Measurements from ENCODE around the gene IFFO2.

DNA sequence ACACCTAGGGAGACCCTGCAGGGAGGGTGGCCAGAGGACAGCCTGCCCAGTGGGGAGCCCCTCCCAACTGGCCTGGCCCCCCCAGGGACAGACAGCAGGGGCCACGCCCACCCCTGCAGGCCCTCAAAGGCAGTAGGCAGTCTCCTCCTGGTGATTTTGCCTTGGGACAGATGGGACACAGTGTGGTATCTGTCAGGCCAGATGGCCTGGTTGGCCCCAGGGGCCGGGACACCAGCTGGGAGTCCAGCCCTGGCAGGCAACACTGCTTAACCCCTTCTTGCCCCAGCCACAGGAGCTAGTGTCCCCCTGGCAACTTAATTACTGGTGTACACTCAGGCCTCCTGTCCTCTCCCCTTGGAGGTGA lies 17.8 kb downstream of the IFFO2 start:
- TF ChIP-seq, protein P1, sequence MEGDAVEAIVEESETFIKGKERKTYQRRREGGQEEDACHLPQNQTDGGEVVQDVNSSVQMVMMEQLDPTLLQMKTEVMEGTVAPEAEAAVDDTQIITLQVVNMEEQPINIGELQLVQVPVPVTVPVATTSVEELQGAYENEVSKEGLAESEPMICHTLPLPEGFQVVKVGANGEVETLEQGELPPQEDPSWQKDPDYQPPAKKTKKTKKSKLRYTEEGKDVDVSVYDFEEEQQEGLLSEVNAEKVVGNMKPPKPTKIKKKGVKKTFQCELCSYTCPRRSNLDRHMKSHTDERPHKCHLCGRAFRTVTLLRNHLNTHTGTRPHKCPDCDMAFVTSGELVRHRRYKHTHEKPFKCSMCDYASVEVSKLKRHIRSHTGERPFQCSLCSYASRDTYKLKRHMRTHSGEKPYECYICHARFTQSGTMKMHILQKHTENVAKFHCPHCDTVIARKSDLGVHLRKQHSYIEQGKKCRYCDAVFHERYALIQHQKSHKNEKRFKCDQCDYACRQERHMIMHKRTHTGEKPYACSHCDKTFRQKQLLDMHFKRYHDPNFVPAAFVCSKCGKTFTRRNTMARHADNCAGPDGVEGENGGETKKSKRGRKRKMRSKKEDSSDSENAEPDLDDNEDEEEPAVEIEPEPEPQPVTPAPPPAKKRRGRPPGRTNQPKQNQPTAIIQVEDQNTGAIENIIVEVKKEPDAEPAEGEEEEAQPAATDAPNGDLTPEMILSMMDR (IDR thresholded peaks at IDR 0.05; ENCODE audit: low read length) = no peak
- no peak for TF ChIP-seq EZH2 (IDR thresholded peaks at IDR 0.05; ENCODE audit: borderline replicate concordance, low read length)

Measured in OCI-LY1 (cell line).